Urinary bladder (tissue), 4 donors: ENCODE data around the gene TEAD3. TPM values are rescaled to one million over a fixed set of nuclear protein-coding genes. Genes with fewer than 3 reads are reported as not detected.
"Not testable (repeated sequence)": the region's sequence is repeated elsewhere in the genome, so short reads cannot be mapped to it uniquely, and the experiment has no call there.

Experiments used
- DNase-seq: peaks from one replicate; pipeline ENCODE4 v3.0.0-alpha.2; 2015; ENCODE audit errors: extremely low spot score
- H3K27ac ChIP-seq: one replicate; pipeline ENCODE4 v1.5.1; 2013; ENCODE audit warnings: low read depth, mild to moderate bottlenecking, moderate library complexity
- H3K36me3 ChIP-seq: one replicate; pipeline ENCODE4 v1.6.1; 2013; ENCODE audit warnings: mild to moderate bottlenecking, moderate library complexity; ENCODE audit not compliant: insufficient read depth
- H3K4me1 ChIP-seq: one replicate; pipeline ENCODE4 v1.6.1; 2013; ENCODE audit warnings: mild to moderate bottlenecking, moderate library complexity; ENCODE audit not compliant: insufficient read depth
- H3K4me3 ChIP-seq: one replicate; pipeline ENCODE4 v1.5.1; 2013; ENCODE audit warnings: low read depth, low read length
- WGBS: extraction: QIAGEN DNeasy Blood & Tissue Kit; methylation state at CpG from one replicate; pipeline ENCODE4 v1.1.7; 2013; 5-methylcytosine and 5-hydroxymethylcytosine counted together
- polyA plus RNA-seq: library from polyadenylated mRNA; stranded (reverse); fragments of 200-250 nt; gene quantifications from one replicate; pipeline ENCODE4 v1.2.3, GENCODE V29; 2013
- total RNA-seq: library from RNA; depleted of rRNA; stranded (reverse); fragments of >200 nt; gene quantifications from one replicate; pipeline ENCODE4 v1.2.3, GENCODE V29; 2014
- donor health status: healthy with polysubstance abuse.
- donor health status: healthy.

The TEAD3 gene
- total and polyA plus RNA-seq, 2 donors: 14.0 to 126 TPM

DNA sequence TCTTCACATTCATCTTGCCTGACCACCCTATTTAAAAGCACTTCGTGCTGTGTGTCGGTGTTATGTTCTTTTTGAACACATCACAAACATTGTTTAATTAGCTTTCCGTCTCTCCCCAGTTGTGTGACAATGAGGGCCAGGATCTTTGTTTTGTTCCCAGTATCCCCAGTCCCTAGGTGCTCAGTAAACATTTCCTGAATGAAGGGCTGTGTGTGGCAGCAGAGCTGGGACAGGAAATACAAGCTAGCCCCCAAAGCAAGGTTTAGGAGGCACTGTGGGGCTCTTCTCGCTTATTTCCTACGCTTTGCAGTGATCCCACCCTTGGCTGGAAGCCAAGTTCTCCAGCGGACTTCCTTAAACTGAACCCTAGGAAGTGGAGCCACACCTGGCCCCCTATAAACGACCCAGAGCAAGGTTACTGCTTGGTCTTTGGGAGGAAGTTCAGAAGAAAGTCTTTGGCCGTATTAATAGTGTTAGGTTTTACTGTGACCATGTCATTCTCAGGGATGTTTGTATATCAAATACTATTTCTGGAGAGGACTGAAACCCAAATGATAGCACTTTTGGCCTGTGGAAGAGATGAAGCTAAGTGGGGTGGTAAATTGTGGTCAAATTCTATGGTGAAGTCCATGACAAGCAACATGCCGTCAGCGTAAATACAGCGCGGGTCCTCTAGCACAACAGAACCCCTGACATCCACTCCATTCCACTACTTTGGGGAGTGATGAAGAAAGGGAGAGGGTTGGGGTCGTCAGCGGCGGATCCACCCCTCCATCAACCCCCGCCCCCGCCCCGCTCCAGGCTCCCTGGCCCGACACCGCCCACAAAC, 45.3 kb downstream of the TEAD3 start:
- Histone ChIP-seq H3K4me1 (no peaks in the 10 kb centered on the region), H3K27ac (no peak overlapping the region), H3K36me3 (no peaks in the 10 kb centered on the region), H3K4me3 (peak overlapping the region; percentile 60)
- DNase-seq: no peak
- 11% methylated on average over 20 of the region's 20 CpGs for WGBS

- no peaks in the 10 kb centered on the region for H3K36me3 ChIP-seq
- H3K4me3 ChIP-seq: no peak overlapping the region
- DNase-seq: no peak
- 35% methylated on average over 14 of the region's 14 CpGs for WGBS
- no peak overlapping the region for H3K27ac ChIP-seq
- H3K4me1 ChIP-seq: no peaks in the 10 kb centered on the region
Measured at GRCh38 chr6:35449287-35449881, 47.5 kb downstream of the TEAD3 start.

- no peak overlapping the region for H3K4me3 ChIP-seq
- DNase-seq: no peak
- no peaks in the 10 kb centered on the region for H3K4me1 ChIP-seq
- WGBS: 66% methylated on average over 7 of the region's 7 CpGs
- H3K27ac ChIP-seq: no peak overlapping the region
- no peaks in the 10 kb centered on the region for H3K36me3 ChIP-seq
Measured at GRCh38 chr6:35448191-35448590, 48.7 kb downstream of the TEAD3 start.

DNA sequence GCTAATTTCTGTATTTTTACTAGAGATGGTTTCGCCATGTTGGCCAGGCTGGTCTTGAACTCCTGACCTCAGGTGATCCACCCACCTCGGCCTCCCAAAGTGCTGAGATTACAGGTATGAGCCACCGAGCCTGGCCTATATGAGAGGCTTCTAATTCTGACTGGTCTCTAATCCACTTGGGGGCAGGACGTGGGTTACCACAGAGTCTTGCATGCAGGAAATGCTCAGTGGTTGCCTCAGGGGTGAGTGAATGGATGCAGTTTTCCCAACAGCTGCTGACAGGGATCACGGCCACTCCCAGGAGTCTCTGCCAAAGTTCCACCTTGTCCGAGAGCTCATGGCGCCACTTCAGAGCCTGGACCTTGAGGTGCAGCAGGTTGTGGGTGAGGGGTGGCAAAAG, 51.2 kb downstream of the TEAD3 start:
- H3K27ac ChIP-seq: no peak overlapping the region
- no peaks in the 10 kb centered on the region for H3K4me1 ChIP-seq
- no peak for DNase-seq
- WGBS: 89% methylated on average over 7 of the region's 7 CpGs
- no peaks in the 10 kb centered on the region for H3K36me3 ChIP-seq
- H3K4me3 ChIP-seq: no peak overlapping the region

DNA sequence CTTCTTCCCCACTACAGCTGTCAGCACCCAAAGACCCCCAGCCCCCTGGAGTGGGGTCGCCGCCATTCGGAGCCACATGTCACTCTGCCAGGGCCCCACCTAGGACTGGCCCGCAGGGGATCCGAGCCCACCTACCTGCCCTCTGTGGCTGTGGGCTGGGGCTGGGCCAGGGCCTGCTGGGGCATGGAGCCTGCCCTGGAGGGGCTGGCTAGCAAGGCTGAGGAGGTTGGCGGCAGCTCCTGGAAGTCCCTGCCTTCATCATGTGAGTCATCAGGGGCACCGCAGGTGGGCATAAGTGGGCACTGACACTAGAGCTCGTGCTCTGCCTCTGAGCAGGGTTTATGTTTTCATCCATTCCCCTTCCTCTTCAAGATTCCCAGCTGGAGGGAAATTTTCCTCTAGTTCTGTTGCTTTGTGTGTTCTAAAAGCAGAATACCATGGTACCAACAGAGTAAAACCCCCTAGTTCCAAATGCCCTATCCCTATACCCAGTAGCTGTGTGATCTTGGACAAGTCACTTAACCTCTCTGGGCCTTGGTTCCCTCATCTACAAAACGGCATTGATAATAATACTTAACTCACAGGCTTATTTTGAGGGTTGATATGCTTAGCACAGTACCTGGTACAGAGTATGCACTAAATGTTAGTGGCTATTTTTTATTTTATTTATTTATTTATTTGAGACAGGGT, 53.4 kb downstream of the TEAD3 start:
- DNase-seq: no peak
- Histone ChIP-seq H3K4me1 (no peaks in the 10 kb centered on the region), H3K36me3 (no peaks in the 10 kb centered on the region), H3K4me3 (no peak overlapping the region), H3K27ac (no peak overlapping the region)
- WGBS: 87% methylated on average over 9 of the region's 9 CpGs

DNA sequence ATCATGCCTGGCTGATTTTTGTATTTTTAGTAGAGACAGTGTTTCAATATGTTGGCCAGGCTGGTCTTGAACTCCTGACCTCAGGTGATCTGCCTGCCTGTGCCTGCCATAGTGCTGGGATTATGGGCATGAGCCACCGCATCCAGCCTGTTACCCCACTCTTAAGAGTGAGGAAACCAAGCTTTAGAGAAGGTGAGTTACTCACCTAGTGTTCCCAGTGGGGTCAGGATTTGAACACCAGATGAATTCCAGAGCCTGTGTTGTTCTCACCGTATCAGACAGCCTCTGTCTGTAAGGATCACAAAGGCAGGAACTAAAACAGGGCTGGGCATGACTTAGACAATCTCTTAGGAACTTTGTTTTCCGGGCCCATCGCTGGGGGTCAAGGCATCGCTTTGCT, 54.2 kb downstream of the TEAD3 start:
- WGBS: 82% methylated on average over 5 of the region's 5 CpGs
- H3K27ac ChIP-seq: no peak overlapping the region
- H3K4me3 ChIP-seq: no peak overlapping the region
- DNase-seq: no peak
- no peaks in the 10 kb centered on the region for H3K4me1 ChIP-seq
- no peaks in the 10 kb centered on the region for H3K36me3 ChIP-seq

DNA sequence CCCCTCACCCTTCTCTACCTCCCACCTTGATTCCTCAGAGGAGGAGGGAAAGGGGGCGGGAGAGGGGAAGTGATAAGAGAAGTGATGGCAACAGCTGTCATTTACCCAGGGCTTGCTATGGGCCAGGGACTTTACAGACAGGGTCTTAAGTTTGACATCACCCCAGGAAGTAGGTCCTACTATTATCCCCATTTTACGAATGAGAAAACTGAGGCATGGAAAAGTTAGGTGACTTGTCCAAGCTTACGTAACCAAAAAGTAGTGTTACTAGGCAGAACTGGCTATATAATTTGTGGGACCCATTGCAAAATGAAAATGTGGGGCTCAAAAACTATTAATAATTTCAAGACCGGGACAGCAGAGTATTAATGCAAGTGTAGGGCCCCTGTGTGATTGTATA, 55.2 kb downstream of the TEAD3 start:
- Histone ChIP-seq H3K4me3 (no peak overlapping the region), H3K27ac (no peak overlapping the region), H3K4me1 (no peaks in the 10 kb centered on the region), H3K36me3 (no peaks in the 10 kb centered on the region)
- 96% methylated on average over 4 of the region's 4 CpGs for WGBS
- no peak for DNase-seq

- Histone ChIP-seq H3K4me1 (no peaks in the 10 kb centered on the region), H3K36me3 (no peaks in the 10 kb centered on the region), H3K27ac (no peak overlapping the region), H3K4me3 (no peak overlapping the region)
- no peak for DNase-seq
- WGBS: 78% methylated on average over 3 of the region's 3 CpGs
Measured at GRCh38 chr6:35441205-35441604, 55.7 kb downstream of the TEAD3 start.

DNA sequence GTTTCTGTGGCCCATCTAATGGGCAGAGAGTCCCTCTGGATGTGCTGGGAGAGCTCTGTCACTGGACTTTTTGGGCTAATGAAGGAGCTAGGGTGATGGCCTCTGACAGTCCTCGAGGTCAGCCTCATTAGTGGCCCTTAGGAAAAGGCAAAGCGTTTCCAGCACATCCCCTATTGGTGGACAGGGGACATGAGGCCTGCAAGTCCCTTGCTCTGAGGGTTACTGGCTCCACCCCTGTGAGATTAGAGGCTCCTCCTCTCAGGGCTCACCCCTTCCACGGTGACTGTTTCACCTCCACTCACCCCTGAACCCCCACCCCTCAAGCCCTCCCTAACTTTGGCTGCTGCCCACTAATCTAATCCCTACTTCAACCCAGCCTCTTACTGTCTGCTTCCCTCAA, 57.6 kb downstream of the TEAD3 start:
- H3K4me1 ChIP-seq: no peaks in the 10 kb centered on the region
- 40% methylated on average over 3 of the region's 3 CpGs for WGBS
- no peak for DNase-seq
- H3K36me3 ChIP-seq: no peaks in the 10 kb centered on the region
- no peak overlapping the region for H3K4me3 ChIP-seq
- H3K27ac ChIP-seq: no peak overlapping the region

- H3K36me3 ChIP-seq, H3K4me3 ChIP-seq, H3K27ac ChIP-seq, H3K4me1 ChIP-seq, DNase-seq: not testable (repeated sequence)
- 96% methylated on average over 7 of the region's 7 CpGs for WGBS
Measured at GRCh38 chr6:35438378-35439065, 58.4 kb downstream of the TEAD3 start.

- no peak for DNase-seq
- no peaks in the 10 kb centered on the region for H3K36me3 ChIP-seq
- H3K4me3 ChIP-seq: no peak overlapping the region
- WGBS: 87% methylated on average over 8 of the region's 8 CpGs
- no peaks in the 10 kb centered on the region for H3K4me1 ChIP-seq
- no peak overlapping the region for H3K27ac ChIP-seq
Measured at GRCh38 chr6:35436071-35436857, 60.6 kb downstream of the TEAD3 start.

DNA sequence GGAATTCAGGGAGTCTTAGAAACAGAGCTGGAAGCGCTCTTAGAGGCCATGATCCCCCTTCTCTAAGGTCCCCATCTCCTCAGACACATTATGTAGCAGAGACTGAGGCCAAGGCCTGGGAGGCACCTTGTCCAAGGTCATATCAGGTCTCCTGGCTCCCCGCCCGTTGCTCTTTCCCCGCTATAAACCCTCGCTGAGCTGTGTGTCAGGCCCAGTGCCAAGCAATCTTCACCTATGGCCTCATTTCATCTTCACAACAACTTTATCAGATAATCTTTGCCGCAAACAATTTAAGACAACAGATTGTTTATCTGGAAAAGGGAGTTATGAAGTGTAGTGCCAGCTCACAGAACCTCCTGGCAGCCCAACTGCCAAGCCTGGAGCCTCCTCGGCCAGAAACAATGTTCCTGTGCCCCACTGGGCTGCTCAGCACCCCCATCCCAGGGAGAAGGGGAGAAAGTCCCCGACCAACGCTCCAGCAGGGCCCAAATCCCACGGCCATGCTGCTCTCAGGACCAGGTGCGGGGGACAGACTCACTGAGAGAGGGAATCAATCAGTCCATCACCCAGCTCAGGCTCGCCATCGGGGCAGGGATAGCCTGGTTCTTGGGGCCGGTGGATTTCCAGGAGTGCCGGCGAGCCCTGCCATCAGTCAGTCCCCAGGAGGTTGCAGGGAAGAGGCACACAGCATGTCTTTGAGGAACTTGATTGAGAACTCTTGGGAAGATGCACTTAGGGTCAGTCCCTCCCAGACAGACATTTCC, 61.6 kb downstream of the TEAD3 start:
- no peak overlapping the region for H3K27ac ChIP-seq
- H3K36me3 ChIP-seq: no peaks in the 10 kb centered on the region
- H3K4me3 ChIP-seq: no peak overlapping the region
- H3K4me1 ChIP-seq: no peaks in the 10 kb centered on the region
- 70% methylated on average over 16 of the region's 16 CpGs for WGBS
- DNase-seq: no peak
